Spleen (tissue), 11 donors: Measurements from ENCODE around the gene RDX. TPM values are rescaled to one million over a fixed set of nuclear protein-coding genes. Genes with fewer than 3 reads are reported as not detected.
A peak's percentile ranks its signal among the peaks of the same experiment; 100 is the strongest.
"Not testable (repeated sequence)": the region's sequence is repeated elsewhere in the genome, so short reads cannot be mapped to it uniquely, and the experiment has no call there.

ENCODE experiments used
- DNase-seq: peaks from one replicate; pipeline ENCODE4 v3.0.0-alpha.2; 2020
- H3K27ac ChIP-seq, 8 donors: fragments of 200-600 bp; sonication (generic) in 7 of 8; 1 replicate in 4 of 8; 2 replicates in 4 of 8; pipeline versions ENCODE4 v1.5.0 to v1.8.0; 2016 to 2021; ENCODE audit warnings: inconsistent platforms in 4 of 8, mild to moderate bottlenecking in 4 of 8, moderate library complexity in 1 of 8
- H3K27me3 ChIP-seq, 7 donors: fragments of 200-600 bp; sonication (generic) in 6 of 7; replicated peaks in 1 of 7; 1 replicate in 4 of 7; 2 replicates in 3 of 7; pipeline versions ENCODE4 v1.5.0 to v1.8.0; 2016 to 2021; ENCODE audit warnings: inconsistent platforms in 3 of 7, mild to moderate bottlenecking in 1 of 7
- H3K36me3 ChIP-seq, 6 donors: fragments of 200-600 bp; sonication (generic) in 5 of 6; 1 replicate in 4 of 6; 2 replicates in 2 of 6; pipeline versions ENCODE4 v1.5.0 to v1.8.0; 2016 to 2021; ENCODE audit warnings: inconsistent platforms in 2 of 6
- H3K4me1 ChIP-seq, 6 donors: fragments of 200-600 bp; sonication (generic) in 5 of 6; 1 replicate in 3 of 6; 2 replicates in 3 of 6; pipeline versions ENCODE4 v1.5.0 to v1.8.0; 2016 to 2021; ENCODE audit warnings: inconsistent platforms in 3 of 6
- H3K4me3 ChIP-seq, 8 donors: fragments of 200-600 bp; sonication (generic) in 7 of 8; 1 replicate in 4 of 8; 2 replicates in 4 of 8; pipeline versions ENCODE4 v1.5.0 to v1.8.0; 2016 to 2021; ENCODE audit warnings: inconsistent platforms in 4 of 8, mild to moderate bottlenecking in 4 of 8, moderate library complexity in 2 of 8
- H3K9me3 ChIP-seq, 8 donors: fragments of 200-600 bp; sonication (generic) in 7 of 8; 1 replicate in 4 of 8; 2 replicates in 4 of 8; pipeline versions ENCODE4 v1.5.0 to v1.8.0; 2016 to 2021; ENCODE audit warnings: inconsistent platforms in 4 of 8
- CTCF ChIP-seq, 11 experiments: fragments of 200-600 bp in 7 of 11; fragments of 450-650 bp in 4 of 11; sonication (generic) in 4 of 11; IDR thresholded peaks in 8 of 11; conservative IDR thresholded peaks in 3 of 11; 1 replicate in 7 of 11; 2 replicates in 4 of 11; pipeline versions ENCODE4 v1.4.0 to v1.8.0; 2016 to 2021; ENCODE audit warnings: antibody characterized with exemption in 11 of 11, inconsistent platforms in 4 of 11, mild to moderate bottlenecking in 1 of 11
- POLR2A ChIP-seq, 3 donors: fragments of 450-650 bp; IDR thresholded peaks; one replicate each; pipeline ENCODE4 v1.5.1; 2017; ENCODE audit warnings: antibody characterized with exemption in 3 of 3, mild to moderate bottlenecking in 1 of 3
- POLR2AphosphoS5 ChIP-seq, 3 donors: sonication (generic); formaldehyde crosslinking; IDR thresholded peaks; one replicate each; pipeline ENCODE4 v1.5.1; 2017; ENCODE audit warnings: antibody characterized with exemption in 3 of 3
- WGBS, 5 donors: extraction: QIAGEN DNeasy Blood & Tissue Kit in 3 of 5; methylation state at CpG; one replicate each; pipeline versions ENCODE4 v1.1.5 to v1.1.7; 2013 to 2018; 5-methylcytosine and 5-hydroxymethylcytosine counted together
- intact Hi-C: fragments of 100-400 bp; cut with DNase I; formaldehyde crosslinking; loops from one replicate; pipeline ENCODE4 v1.15.0; 2023; ENCODE audit warnings: low total_unique reads
- polyA plus RNA-seq, 3 donors: library from polyadenylated mRNA; stranded (reverse); fragments of 200-250 nt; gene quantifications; one replicate each; pipeline ENCODE4 v1.2.1, GENCODE V29; 2013
- total RNA-seq, 7 donors: library from RNA; depleted of rRNA in 3 of 7; stranded (reverse); fragments of >200 nt in 3 of 7; fragmentation: NEBNext Ultra II Directional in 4 of 7; extraction: Animal tissue kit (Norgen Biotek cat#: 25700) in 4 of 7; gene quantifications; one replicate each; pipeline versions ENCODE4 v1.1.0 to v1.2.1, GENCODE V29; 2016 to 2021
- donor health status: healthy with polysubstance abuse.
- donor health status: DM: no; HTN: no; CAD: no; lungs with moderate emphysema.
- donor health status: DM: no; HTN: no; CAD: no.
- donor health status: Bipolar disorder and iron deficiency.
- donor health status: healthy.
- donor health status: DM: no; HTN: no; CAD: no.
- donor health status: DM: yes; HTN: yes; CAD: no.

The RDX gene
- total and polyA plus RNA-seq, 10 donors: 11.7 to 138 (median 90.9) TPM

GRCh38 chr11:110308071-110308470 is 11.7 kb upstream of the RDX start:
- WGBS, 5 donors: 69 to 78% (median 76%) methylated on average over 5 of the region's 5 CpGs
- intact Hi-C loops: no loop called here

GRCh38 chr11:110306019-110306388 is 9.6 kb upstream of the RDX start:
- Histone ChIP-seq H3K4me1 (peaks cover 0 to 13% (median 0%) of the 10 kb centered on the region in 6 donors), H3K27ac (peak overlapping the region in 4 of 8 donors; percentile 4 to 61 (median 27))
- DNase-seq, H3K4me3 ChIP-seq, H3K27me3 ChIP-seq, H3K9me3 ChIP-seq, H3K36me3 ChIP-seq, intact Hi-C loops: not testable (repeated sequence)
- 65 to 82% (median 78%) methylated on average over 4 of the region's 4 CpGs for WGBS, 5 donors

More at GRCh38 chr11:110308071-110308470, 11.7 kb upstream of the RDX start:
- Histone ChIP-seq H3K36me3 (no peaks in the 10 kb centered on the region), H3K4me3 (no peak overlapping the region), H3K27me3 (no peaks in the 10 kb centered on the region), H3K9me3 (no peaks in the 10 kb centered on the region), H3K4me1 (peaks cover 0 to 29% (median 6%) of the 10 kb centered on the region in 6 donors), H3K27ac (no peak overlapping the region)
- no peak for DNase-seq
- no peak for TF ChIP-seq CTCF (IDR thresholded peaks at IDR 0.05 in 8 of 11, conservative IDR thresholded peaks at IDR 0.05 in 3 of 11)
- no peak for TF ChIP-seq POLR2A (IDR thresholded peaks at IDR 0.05)
- no peak for TF ChIP-seq POLR2AphosphoS5 (IDR thresholded peaks at IDR 0.05)

GRCh38 chr11:110305169-110306018 is 9.0 kb upstream of the RDX start:
- Histone ChIP-seq H3K27me3 (no peaks in the 10 kb centered on the region), H3K9me3 (no peaks in the 10 kb centered on the region), H3K4me3 (no peak overlapping the region), H3K4me1 (peaks cover 0 to 9% (median 0%) of the 10 kb centered on the region in 6 donors), H3K36me3 (no peaks in the 10 kb centered on the region), H3K27ac (peak overlapping the region in 4 of 8 donors; percentile 5 to 61 (median 27))
- no peak for DNase-seq
- intact Hi-C loops: no loop called here
- TF ChIP-seq POLR2A (IDR thresholded peaks at IDR 0.05): no peak
- no peak for TF ChIP-seq POLR2AphosphoS5 (IDR thresholded peaks at IDR 0.05)
- no peak for TF ChIP-seq CTCF (IDR thresholded peaks at IDR 0.05 in 8 of 11, conservative IDR thresholded peaks at IDR 0.05 in 3 of 11)

GRCh38 chr11:110303414-110303826 is 7.0 kb upstream of the RDX start:
- intact Hi-C loops: no loop called here
- 93 to 95% (median 94%) methylated on average over 5 of the region's 5 CpGs for WGBS, 5 donors

More at GRCh38 chr11:110303414-110303826, 7.0 kb upstream of the RDX start:
- no peak for DNase-seq
- H3K4me3 ChIP-seq: no peak overlapping the region
- no peaks in the 10 kb centered on the region for H3K36me3 ChIP-seq
- H3K27me3 ChIP-seq: no peaks in the 10 kb centered on the region
- TF ChIP-seq POLR2A (IDR thresholded peaks at IDR 0.05) (no peak), POLR2AphosphoS5 (IDR thresholded peaks at IDR 0.05) (no peak), CTCF (IDR thresholded peaks at IDR 0.05 in 8 of 11, conservative IDR thresholded peaks at IDR 0.05 in 3 of 11) (no peak)
- no peak overlapping the region for H3K27ac ChIP-seq
- peaks cover 0 to 9% (median 0%) of the 10 kb centered on the region in 6 donors for H3K4me1 ChIP-seq
- H3K9me3 ChIP-seq: no peaks in the 10 kb centered on the region
